Large intestine (tissue), 3 donors: Measurements from ENCODE around the gene TIMMDC1. TPM values are rescaled to one million over a fixed set of nuclear protein-coding genes. Genes with fewer than 3 reads are reported as not detected.
A peak's percentile ranks its signal among the peaks of the same experiment; 100 is the strongest.
"Not testable (repeated sequence)": the region's sequence is repeated elsewhere in the genome, so short reads cannot be mapped to it uniquely, and the experiment has no call there.

Experiments
- DNase-seq, 2 donors: peaks; one replicate each; pipeline versions ENCODE4 v3.0.0 to v3.0.0-alpha.2; 2013
- H3K27ac ChIP-seq: one replicate; pipeline ENCODE4 v1.5.1; 2013; ENCODE audit warnings: low read length
- H3K27me3 ChIP-seq: 2 replicates; pipeline ENCODE4 v1.6.1; 2013; ENCODE audit warnings: low read length; ENCODE audit not compliant: control insufficient read depth, insufficient read depth
- H3K36me3 ChIP-seq: 2 replicates; pipeline ENCODE4 v1.6.1; 2013; ENCODE audit warnings: low read length; ENCODE audit not compliant: control insufficient read depth, insufficient read depth
- H3K4me1 ChIP-seq: one replicate; pipeline ENCODE4 v1.6.1; 2013; ENCODE audit warnings: low read length; ENCODE audit not compliant: control insufficient read depth, insufficient read depth
- H3K4me3 ChIP-seq: one replicate; pipeline ENCODE4 v1.5.1; 2013; ENCODE audit warnings: low read length
- H3K9me3 ChIP-seq: one replicate; pipeline ENCODE4 v1.6.1; 2013; ENCODE audit warnings: mild to moderate bottlenecking, low read depth, low read length, moderate library complexity; ENCODE audit not compliant: control insufficient read depth
- WGBS: methylation state at CpG from one replicate; pipeline ENCODE4 v1.1.5; 2013; ENCODE audit warnings: low lambda C conversion rate; ENCODE audit not compliant: insufficient coverage; 5-methylcytosine and 5-hydroxymethylcytosine counted together
- polyA plus RNA-seq: library from polyadenylated mRNA; unstranded; fragments of 120-200 nt; gene quantifications from one replicate; pipeline ENCODE4 v1.2.1, GENCODE V29; 2013

The TIMMDC1 gene
- polyA plus RNA-seq, 1 donor = 67.9 TPM

DNA sequence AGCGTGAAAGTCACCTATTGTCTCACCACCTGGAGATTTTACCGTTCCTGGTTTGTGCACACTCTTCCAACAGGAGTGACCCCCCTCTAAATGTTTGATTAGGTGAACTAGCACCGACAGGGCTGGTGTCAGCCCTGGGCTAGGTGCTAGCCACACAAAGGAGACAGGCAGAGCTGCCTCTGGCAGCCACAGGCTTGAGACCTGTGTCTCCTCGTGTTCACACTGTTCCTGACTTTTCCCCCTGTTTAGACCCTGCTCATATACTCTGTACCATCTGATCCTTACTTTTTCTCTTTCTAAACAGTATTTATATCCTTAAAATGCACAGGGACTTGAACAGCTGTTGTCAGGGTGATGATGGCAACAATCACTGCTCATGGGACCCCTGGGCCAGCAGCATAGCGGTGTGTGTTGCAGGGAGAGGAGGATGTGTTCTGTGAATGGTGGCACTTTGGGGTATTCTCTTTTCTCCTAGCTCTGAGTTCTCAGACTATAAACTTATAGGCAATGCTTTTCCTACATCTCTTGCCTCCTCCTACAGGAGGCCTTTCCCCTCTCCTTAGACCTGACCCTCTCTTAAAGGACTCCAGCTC, 55.6 kb downstream of the TIMMDC1 start:
- DNase-seq = no peak

DNA sequence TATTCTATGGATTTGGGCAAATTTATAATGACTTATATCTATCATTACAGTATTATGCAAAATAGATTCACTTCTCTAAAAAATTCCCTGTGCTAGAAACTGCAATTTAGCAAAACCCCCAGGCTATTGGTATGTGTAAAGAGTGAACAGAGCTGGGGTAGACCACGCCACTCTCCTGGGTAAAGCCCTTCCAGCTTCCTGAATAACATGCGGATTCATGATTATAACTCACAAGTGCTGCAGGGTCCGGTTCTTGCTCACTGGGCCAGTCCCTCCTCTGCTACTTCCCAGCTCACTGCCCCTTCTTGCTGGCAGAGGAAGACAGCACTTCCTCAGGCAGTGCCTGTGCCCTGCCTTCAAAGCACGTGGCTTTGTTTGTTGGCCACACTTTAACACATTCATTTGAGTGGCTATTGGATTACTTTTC, 57.0 kb downstream of the TIMMDC1 start:
- Histone ChIP-seq H3K27me3 (no peaks in the 10 kb centered on the region), H3K4me3 (no peak overlapping the region), H3K36me3 (no peaks in the 10 kb centered on the region), H3K4me1 (no peaks in the 10 kb centered on the region), H3K27ac (no peak overlapping the region), H3K9me3 (no peaks in the 10 kb centered on the region)
- no peak for DNase-seq
- no CpG with 5 or more reads among the region's 4 CpGs for WGBS

More for the DNA sequence above, 55.6 kb downstream of the TIMMDC1 start:
- no CpG with 5 or more reads among the region's 5 CpGs for WGBS
- Histone ChIP-seq H3K9me3 (no peaks in the 10 kb centered on the region), H3K27me3 (no peaks in the 10 kb centered on the region), H3K27ac (no peak overlapping the region), H3K4me3 (no peak overlapping the region), H3K4me1 (no peaks in the 10 kb centered on the region), H3K36me3 (no peaks in the 10 kb centered on the region)

DNA sequence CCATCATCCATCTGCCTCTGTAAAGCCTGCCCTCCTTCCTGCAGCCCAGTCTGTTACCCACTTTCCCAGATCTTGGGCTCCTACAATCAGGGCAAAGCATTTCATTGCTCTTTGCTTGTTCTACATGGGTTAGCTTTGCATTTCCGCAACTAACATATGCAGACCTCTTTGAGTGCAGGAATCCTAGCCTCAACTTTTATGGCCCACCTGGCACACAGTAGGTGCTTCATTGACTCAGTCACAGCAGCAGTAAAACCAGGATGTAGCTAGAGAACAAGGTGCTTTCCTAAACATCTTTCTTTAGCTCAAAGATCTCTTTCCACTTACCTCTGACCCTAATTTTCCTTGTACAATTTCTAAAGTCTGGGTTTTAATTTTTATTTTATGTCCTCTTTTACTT, 57.6 kb downstream of the TIMMDC1 start:
- Histone ChIP-seq H3K27me3 (no peaks in the 10 kb centered on the region), H3K4me3 (no peak overlapping the region), H3K9me3 (no peaks in the 10 kb centered on the region), H3K27ac (no peak overlapping the region), H3K4me1 (no peaks in the 10 kb centered on the region), H3K36me3 (no peaks in the 10 kb centered on the region)
- no peak for DNase-seq
- no CpG with 5 or more reads among the region's 1 CpG for WGBS

DNA sequence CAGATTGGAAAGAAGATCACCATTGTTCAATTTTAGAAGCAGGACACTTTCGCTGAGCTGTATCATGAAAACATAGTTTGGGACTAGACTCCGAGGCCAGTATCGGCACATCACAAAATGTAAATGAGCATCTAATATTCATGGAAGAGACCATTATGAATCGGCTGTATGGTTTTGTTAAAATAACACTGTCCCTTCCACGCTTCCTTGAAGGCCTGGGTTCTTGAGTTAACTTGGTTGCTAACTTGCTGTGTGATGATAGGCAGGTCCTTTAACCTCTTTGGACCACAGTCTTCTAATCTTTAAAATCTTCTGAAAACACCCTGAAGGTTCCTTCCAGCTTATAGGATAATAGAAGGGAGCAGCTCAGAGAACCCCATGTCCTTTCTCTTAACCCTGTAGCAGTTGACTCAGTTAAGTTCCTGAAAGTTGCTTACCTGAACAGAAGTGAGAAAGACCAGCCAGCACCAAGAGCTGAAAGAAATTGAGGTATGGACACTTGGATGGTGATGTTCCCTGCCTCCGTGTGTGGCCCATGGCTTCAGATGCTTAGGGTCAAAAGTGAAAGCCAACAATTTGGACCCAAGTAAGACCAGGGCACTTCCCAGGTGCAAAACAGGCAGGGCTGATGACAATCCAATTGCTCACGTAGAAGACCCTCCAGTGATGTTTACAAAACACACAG, 59.0 kb downstream of the TIMMDC1 start:
- WGBS = 100% methylated on average over 1 of the region's 7 CpGs
- no peaks in the 10 kb centered on the region for H3K36me3 ChIP-seq
- no peak overlapping the region for H3K4me3 ChIP-seq
- H3K9me3 ChIP-seq = no peaks in the 10 kb centered on the region
- no peaks in the 10 kb centered on the region for H3K4me1 ChIP-seq
- no peak for DNase-seq
- H3K27me3 ChIP-seq = no peaks in the 10 kb centered on the region
- no peak overlapping the region for H3K27ac ChIP-seq

DNA sequence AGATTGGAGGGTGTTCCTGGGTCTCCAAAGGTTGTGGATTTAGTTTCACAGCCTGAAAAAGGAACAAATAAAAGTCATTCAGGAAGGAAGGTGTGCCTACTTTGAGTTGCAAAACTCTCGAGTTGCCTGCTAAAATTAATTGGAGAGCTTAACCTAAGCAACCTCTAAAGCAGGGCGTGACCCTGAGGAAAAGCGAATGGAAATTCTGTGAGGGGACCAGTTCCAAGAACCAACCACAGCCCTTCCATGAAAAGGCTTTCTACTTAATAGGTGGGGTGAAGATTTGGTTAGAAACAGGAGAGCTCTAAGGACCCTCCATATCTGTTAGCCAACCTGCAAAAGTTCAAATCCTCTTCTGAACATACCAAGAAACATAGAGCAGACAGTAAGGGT, 59.5 kb downstream of the TIMMDC1 start:
- no peaks in the 10 kb centered on the region for H3K27me3 ChIP-seq
- H3K9me3 ChIP-seq = no peaks in the 10 kb centered on the region
- no peaks in the 10 kb centered on the region for H3K4me1 ChIP-seq
- no peak overlapping the region for H3K27ac ChIP-seq
- H3K4me3 ChIP-seq = no peak overlapping the region
- 50% methylated on average over 1 of the region's 3 CpGs for WGBS
- no peaks in the 10 kb centered on the region for H3K36me3 ChIP-seq
- DNase-seq = no peak

DNA sequence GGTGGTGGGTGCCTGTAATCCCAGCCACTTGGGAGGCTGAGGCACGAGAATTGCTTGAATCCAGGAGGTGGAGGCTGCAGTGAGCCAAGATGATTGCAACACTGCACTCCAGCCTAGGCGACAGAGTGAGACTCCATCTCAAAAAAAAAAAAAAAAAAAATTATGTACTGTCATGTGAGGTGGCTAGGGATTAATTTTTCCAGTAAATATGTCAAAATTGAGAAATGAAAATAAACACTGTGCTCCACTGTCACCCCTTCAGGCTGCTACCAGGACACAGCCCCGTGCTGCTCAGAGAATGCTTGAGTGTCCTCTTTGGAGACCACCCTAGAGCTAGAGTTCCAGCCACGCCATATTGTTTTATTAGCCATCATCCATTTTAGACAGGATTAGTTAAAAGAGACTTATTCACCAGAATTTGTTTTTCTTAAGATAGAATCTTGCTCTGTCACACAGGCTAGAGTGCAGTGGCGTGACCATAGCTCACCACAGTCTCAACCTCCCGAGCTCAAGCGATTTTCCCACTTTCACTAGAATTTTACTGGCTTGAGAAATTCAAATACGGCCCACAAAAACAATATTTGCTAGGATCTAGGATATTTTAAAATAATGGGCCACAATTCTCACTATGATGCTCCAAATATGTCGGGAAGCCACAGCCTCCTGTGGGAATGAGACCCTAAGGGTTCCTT, 60.4 kb downstream of the TIMMDC1 start:
- Histone ChIP-seq H3K36me3 (no peaks in the 10 kb centered on the region), H3K4me1 (no peaks in the 10 kb centered on the region), H3K27me3 (no peaks in the 10 kb centered on the region), H3K4me3 (no peak overlapping the region), H3K27ac (no peak overlapping the region), H3K9me3 (no peaks in the 10 kb centered on the region)
- no CpG with 5 or more reads among the region's 9 CpGs for WGBS
- DNase-seq = no peak

DNA sequence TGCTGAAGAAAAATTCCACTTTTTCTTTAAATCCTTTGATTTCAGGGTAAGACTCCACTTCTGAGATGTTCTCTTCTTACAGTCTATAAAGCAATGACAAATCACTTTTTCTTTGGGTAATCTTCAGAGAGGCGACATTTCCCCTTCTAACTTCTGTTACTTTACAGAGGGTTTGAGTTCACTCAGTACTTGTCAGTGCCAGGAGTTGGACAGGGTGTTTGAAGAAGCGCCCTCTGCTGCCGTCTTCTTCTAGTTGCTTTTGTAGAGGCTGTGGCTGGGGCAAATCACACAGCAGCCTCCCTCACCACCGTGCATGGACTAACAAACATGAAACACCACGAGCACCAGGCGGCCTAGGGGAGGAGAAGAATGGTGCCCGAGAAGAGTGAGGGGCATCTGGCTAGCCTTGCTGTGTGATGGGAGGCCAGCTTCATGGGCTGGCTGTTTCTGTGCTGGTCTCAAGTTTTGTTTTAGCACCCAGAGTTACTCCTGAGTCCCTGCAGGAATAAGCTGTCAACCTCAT, 61.2 kb downstream of the TIMMDC1 start, which contains the start of gene CD80:
CD80 (minus strand) TSS at position 174 of the 523 bp plus-strand sequence. CDS start 1,886 bp downstream, outside the sequence.
- no peaks in the 10 kb centered on the region for H3K4me1 ChIP-seq
- WGBS = no CpG with 5 or more reads among the region's 7 CpGs
- no peaks in the 10 kb centered on the region for H3K27me3 ChIP-seq
- no peaks in the 10 kb centered on the region for H3K9me3 ChIP-seq
- peak; percentile 37 to 45 for DNase-seq
- no peak within 1 kb of the TSS for H3K27ac ChIP-seq
- no peaks in the 10 kb centered on the region for H3K36me3 ChIP-seq
- no peak within 1 kb of the TSS for H3K4me3 ChIP-seq

DNA sequence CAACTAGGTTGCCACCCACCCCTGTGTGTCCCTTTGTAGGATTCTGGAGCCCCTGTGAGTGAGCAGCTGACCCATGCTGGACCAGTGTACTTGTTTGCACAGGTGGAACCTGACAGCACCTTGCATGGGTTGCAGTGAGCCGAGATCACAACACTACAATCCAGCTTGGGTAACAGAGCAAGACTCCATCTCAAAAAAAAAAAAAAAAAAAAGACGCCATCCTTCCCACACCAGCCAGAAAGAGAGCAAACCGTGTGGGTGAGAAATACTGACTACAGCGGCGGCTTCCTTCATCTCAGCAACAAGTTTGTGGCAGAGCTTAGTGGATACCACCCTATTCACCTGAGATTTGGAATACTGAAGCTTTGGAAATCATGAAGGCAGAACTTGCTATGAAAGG, 61.8 kb downstream of the TIMMDC1 start:
- H3K27ac ChIP-seq = no peak overlapping the region
- WGBS = no CpG with 5 or more reads among the region's 5 CpGs
- no peaks in the 10 kb centered on the region for H3K27me3 ChIP-seq

DNA sequence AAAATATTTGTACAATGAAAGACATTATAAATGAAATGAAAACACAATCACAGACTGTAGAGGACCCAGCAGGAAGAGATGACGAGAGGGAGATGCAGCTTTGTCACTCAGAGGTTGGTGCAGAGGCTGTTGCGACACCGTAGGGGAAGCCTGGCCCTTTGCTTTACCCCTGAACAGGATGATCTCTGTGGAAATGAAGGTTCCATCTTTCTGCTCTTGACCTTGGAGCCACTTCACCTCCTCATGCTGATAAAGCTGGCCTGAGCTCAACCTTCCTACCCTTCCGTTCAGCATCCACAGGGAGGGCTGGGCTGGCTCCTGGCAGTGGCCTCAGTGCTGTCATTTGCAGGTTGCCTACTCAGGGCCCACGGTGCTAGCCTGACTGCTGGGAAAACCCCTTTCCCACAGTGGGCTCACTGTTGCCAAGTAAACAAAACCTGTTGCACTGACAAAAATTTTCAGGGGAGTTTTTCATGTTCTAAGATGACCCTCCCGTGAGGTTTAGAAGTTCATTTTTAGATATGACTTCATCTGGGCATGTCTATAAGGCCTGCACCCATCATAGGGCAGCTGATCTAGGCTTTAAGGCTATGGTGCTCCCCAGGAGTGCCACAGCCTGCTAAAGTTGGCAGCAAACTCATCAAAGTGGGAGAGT, 64.1 kb downstream of the TIMMDC1 start:
- WGBS = no CpG with 5 or more reads among the region's 6 CpGs
- H3K27ac ChIP-seq = no peak overlapping the region
- no peak for DNase-seq

More for the DNA sequence above, 61.8 kb downstream of the TIMMDC1 start:
- no peak overlapping the region for H3K4me3 ChIP-seq
- H3K4me1 ChIP-seq = no peaks in the 10 kb centered on the region
- no peaks in the 10 kb centered on the region for H3K9me3 ChIP-seq
- DNase-seq = no peak
- H3K36me3 ChIP-seq = no peaks in the 10 kb centered on the region

DNA sequence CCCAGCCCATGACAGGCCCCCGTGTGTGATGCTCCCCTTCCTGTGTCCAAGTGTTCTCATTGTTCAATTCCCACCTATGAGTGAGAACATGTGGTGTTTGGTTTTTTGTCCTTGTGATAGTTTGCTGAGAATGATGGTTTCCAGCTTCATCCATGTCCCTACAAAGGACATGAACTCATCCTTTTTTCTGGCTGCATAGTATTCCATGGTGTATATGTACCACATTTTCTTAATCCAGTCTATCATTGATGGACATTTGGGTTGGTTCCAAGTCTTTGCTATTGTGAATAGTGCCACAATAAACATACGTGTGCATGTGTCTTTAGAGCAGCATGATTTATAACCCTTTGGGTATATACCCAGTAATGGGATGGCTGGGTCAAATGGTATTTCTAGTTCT, 65.0 kb downstream of the TIMMDC1 start:
- H3K9me3 ChIP-seq, DNase-seq, H3K4me1 ChIP-seq, H3K36me3 ChIP-seq, H3K4me3 ChIP-seq, H3K27ac ChIP-seq, H3K27me3 ChIP-seq: not testable (repeated sequence)
- WGBS = no CpG with 5 or more reads among the region's 2 CpGs

More for the DNA sequence above, 64.1 kb downstream of the TIMMDC1 start:
- Histone ChIP-seq H3K27me3 (no peaks in the 10 kb centered on the region), H3K9me3 (no peaks in the 10 kb centered on the region), H3K4me3 (no peak overlapping the region), H3K4me1 (no peaks in the 10 kb centered on the region), H3K36me3 (no peaks in the 10 kb centered on the region)
